ENCODE results near the gene TMEM254.

- TF ChIP-seq POLR2A (IDR thresholded peaks at IDR 0.05): no peak
- no peak for TF ChIP-seq CTCF (IDR thresholded peaks at IDR 0.05)
Measured at GRCh38 chr10:80050752-80051151, 27.7 kb upstream of the TMEM254 start.
